Fibroblast of lung (primary cell): ENCODE data around the gene HGFAC. TPM values are rescaled to one million over a fixed set of nuclear protein-coding genes. Genes with fewer than 3 reads are reported as not detected.

Experiments used
- DNase-seq, 2 donors: peaks; one replicate each; pipeline versions ENCODE4 v3.0.0 to v3.0.0-alpha.2; 2010; ENCODE audit warnings: low read depth in 2 of 2
- H2AFZ ChIP-seq: 2 replicates; pipeline ENCODE4 v1.5.1; 2012; ENCODE audit warnings: low read length, control low read depth, inconsistent platforms
- H3K27ac ChIP-seq: 2 replicates; pipeline ENCODE4 v1.5.1; 2011; ENCODE audit warnings: low read length, control low read depth; ENCODE audit not compliant: insufficient read depth
- H3K27me3 ChIP-seq: 2 replicates; pipeline ENCODE4 v1.5.1; 2011; ENCODE audit warnings: mild to moderate bottlenecking, low read length; ENCODE audit not compliant: control insufficient read depth, insufficient read depth
- H3K36me3 ChIP-seq: 2 replicates; pipeline ENCODE4 v1.5.1; 2011; ENCODE audit warnings: low read length; ENCODE audit not compliant: control insufficient read depth, insufficient read depth
- H3K4me1 ChIP-seq: 2 replicates; pipeline ENCODE4 v1.5.1; 2011; ENCODE audit warnings: low read length; ENCODE audit not compliant: control insufficient read depth, insufficient read depth; ENCODE audit errors: extremely low read depth
- H3K4me2 ChIP-seq: 2 replicates; pipeline ENCODE4 v1.5.1; 2011; ENCODE audit warnings: low read length, control low read depth; ENCODE audit not compliant: insufficient read depth; ENCODE audit errors: extremely low read depth
- H3K4me3 ChIP-seq, 4 experiments: fragments of 200-600 bp in 1 of 4; sonication (generic) in 1 of 4; replicated peaks in 1 of 4; 2 replicates each; pipeline ENCODE4 v1.5.1; 2011 to 2016; ENCODE audit warnings: low read length in 4 of 4, low read depth in 3 of 4, mild to moderate bottlenecking in 3 of 4, control low read depth in 2 of 4, inconsistent platforms in 1 of 4, mixed read lengths in 1 of 4; ENCODE audit not compliant: insufficient read depth in 1 of 4; ENCODE audit errors: control extremely low read depth in 1 of 4
- H3K79me2 ChIP-seq: 2 replicates; pipeline ENCODE4 v1.5.1; 2012; ENCODE audit warnings: mild to moderate bottlenecking, low read length, inconsistent platforms; ENCODE audit not compliant: control insufficient read depth, insufficient read depth
- H3K9ac ChIP-seq: 2 replicates; pipeline ENCODE4 v1.5.1; 2011; ENCODE audit warnings: mild to moderate bottlenecking, low read length, control low read depth; ENCODE audit not compliant: insufficient read depth
- H3K9me3 ChIP-seq: 2 replicates; pipeline ENCODE4 v1.5.1; 2012; ENCODE audit warnings: low read depth, low read length; ENCODE audit not compliant: control insufficient read depth, insufficient read depth
- H4K20me1 ChIP-seq: 2 replicates; pipeline ENCODE4 v1.5.1; 2011; ENCODE audit warnings: low read length; ENCODE audit not compliant: control insufficient read depth, insufficient read depth; ENCODE audit errors: extremely low read depth
- EZH2 ChIP-seq: IDR thresholded peaks from 2 replicates; pipeline ENCODE4 v1.5.1; 2012; ENCODE audit warnings: low read length, control low read depth, mild to moderate bottlenecking; ENCODE audit errors: missing control alignments
- polyA plus RNA-seq, 2 donors: library from polyadenylated mRNA; depleted of rRNA in 1 of 2; stranded (reverse) in 1 of 2; unstranded in 1 of 2; fragments of >200 nt; gene quantifications; 2 replicates each; pipeline ENCODE4 v1.2.1, GENCODE V29; 2011 to 2012; ENCODE audit warnings: missing spikeins in 1 of 2
- total RNA-seq: library from RNA; depleted of rRNA; stranded (reverse); fragments of >200 nt; gene quantifications from 2 replicates; pipeline ENCODE4 v1.2.1, GENCODE V29; 2014
- TF ChIP-seq, protein P1 (sequence below), 2 donors: IDR thresholded peaks in 1 of 2; conservative IDR thresholded peaks in 1 of 2; 1 replicate in 1 of 2; 2 replicates in 1 of 2; pipeline ENCODE4 v1.5.1; 2011 to 2012; ENCODE audit warnings: low read length in 2 of 2, control low read depth in 1 of 2, inconsistent platforms in 1 of 2, low read depth in 1 of 2, mild to moderate bottlenecking in 1 of 2

HGFAC gene
- total and polyA plus RNA-seq, 2 donors (not counting 1 experiment from before 2014, with no cell fraction given): 0.33 TPM; not detected in 1

DNA sequence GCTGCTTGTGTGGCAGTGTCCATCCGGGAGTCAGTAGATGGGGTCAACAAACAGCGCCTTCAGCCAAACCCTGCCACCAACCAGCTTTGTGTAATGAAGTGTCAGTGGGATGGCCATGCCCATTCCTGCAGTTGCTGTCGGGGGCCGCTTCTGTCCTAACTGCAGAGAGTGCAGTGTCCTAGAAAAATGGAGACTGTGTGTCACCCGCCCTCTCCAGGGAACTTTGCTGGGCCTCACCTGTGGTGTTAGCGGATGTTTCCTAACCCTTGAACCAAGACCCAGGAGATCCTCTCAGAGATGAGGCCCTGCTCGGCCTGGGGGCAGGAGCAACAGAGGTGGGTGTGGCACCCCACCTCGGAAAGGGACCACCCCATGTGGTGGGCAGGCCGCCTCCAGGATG is 35.3 kb upstream of the HGFAC start:
- no peaks in the 10 kb centered on the region for H4K20me1 ChIP-seq
- no peak overlapping the region for H2AFZ ChIP-seq
- TF ChIP-seq, protein P1, sequence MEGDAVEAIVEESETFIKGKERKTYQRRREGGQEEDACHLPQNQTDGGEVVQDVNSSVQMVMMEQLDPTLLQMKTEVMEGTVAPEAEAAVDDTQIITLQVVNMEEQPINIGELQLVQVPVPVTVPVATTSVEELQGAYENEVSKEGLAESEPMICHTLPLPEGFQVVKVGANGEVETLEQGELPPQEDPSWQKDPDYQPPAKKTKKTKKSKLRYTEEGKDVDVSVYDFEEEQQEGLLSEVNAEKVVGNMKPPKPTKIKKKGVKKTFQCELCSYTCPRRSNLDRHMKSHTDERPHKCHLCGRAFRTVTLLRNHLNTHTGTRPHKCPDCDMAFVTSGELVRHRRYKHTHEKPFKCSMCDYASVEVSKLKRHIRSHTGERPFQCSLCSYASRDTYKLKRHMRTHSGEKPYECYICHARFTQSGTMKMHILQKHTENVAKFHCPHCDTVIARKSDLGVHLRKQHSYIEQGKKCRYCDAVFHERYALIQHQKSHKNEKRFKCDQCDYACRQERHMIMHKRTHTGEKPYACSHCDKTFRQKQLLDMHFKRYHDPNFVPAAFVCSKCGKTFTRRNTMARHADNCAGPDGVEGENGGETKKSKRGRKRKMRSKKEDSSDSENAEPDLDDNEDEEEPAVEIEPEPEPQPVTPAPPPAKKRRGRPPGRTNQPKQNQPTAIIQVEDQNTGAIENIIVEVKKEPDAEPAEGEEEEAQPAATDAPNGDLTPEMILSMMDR (conservative IDR thresholded peaks at IDR 0.05 in 1 of 2, IDR thresholded peaks at IDR 0.05 in 1 of 2; ENCODE audit: low read depth in 1 of 2, low read length in 2 of 2): no peak
- TF ChIP-seq EZH2: no peak
- no peak overlapping the region for H3K27ac ChIP-seq
- no peak overlapping the region for H3K4me2 ChIP-seq
- no peak for DNase-seq
- no peaks in the 10 kb centered on the region for H3K36me3 ChIP-seq
- no peaks in the 10 kb centered on the region for H3K79me2 ChIP-seq
- peaks cover 5% of the 10 kb centered on the region for H3K4me1 ChIP-seq
- H3K9ac ChIP-seq: no peak overlapping the region
- H3K27me3 ChIP-seq: no peaks in the 10 kb centered on the region
- no peak overlapping the region for H3K4me3 ChIP-seq
- no peaks in the 10 kb centered on the region for H3K9me3 ChIP-seq

DNA sequence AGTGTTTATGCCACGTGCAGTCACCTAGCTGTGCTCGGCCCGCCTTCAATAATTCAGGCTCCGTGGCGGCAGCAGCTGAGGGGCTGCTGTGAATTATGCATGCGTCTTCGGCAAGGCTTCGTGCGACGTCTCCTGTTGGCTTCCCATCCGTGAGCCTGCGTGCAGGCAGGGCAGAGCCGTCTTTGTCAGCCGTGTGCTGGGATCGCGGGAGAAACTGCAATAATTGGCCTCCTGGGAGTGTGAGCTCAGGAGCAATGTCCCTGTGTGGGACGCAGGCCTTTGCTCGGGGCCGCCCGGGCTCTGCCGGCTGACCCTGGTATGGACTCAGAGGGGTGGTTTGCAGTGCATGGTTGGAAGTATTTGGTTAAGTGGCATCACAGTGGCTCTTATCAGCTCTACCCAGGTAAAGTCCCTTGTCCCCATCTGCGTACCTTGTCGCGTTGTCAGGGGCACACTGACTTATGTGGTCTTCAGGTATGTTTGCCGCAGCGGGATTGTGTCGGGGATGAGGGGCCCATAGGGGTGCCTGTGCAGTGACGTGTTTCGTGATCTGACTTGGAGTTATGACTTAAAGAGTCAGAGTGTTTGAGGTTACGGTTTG is 34.5 kb upstream of the HGFAC start:
- no peaks in the 10 kb centered on the region for H4K20me1 ChIP-seq
- no peak overlapping the region for H3K27ac ChIP-seq
- no peak overlapping the region for H3K9ac ChIP-seq
- H3K36me3 ChIP-seq: no peaks in the 10 kb centered on the region
- H3K79me2 ChIP-seq: no peaks in the 10 kb centered on the region
- no peak overlapping the region for H3K4me3 ChIP-seq
- H3K4me2 ChIP-seq: no peak overlapping the region
- TF ChIP-seq, protein P1 (conservative IDR thresholded peaks at IDR 0.05 in 1 of 2, IDR thresholded peaks at IDR 0.05 in 1 of 2; ENCODE audit: low read depth in 1 of 2, low read length in 2 of 2): no peak
- TF ChIP-seq EZH2: no peak
- no peak for DNase-seq
- H3K9me3 ChIP-seq: no peaks in the 10 kb centered on the region
- H3K4me1 ChIP-seq: peaks cover 5% of the 10 kb centered on the region
- H3K27me3 ChIP-seq: no peaks in the 10 kb centered on the region
- no peak overlapping the region for H2AFZ ChIP-seq

DNA sequence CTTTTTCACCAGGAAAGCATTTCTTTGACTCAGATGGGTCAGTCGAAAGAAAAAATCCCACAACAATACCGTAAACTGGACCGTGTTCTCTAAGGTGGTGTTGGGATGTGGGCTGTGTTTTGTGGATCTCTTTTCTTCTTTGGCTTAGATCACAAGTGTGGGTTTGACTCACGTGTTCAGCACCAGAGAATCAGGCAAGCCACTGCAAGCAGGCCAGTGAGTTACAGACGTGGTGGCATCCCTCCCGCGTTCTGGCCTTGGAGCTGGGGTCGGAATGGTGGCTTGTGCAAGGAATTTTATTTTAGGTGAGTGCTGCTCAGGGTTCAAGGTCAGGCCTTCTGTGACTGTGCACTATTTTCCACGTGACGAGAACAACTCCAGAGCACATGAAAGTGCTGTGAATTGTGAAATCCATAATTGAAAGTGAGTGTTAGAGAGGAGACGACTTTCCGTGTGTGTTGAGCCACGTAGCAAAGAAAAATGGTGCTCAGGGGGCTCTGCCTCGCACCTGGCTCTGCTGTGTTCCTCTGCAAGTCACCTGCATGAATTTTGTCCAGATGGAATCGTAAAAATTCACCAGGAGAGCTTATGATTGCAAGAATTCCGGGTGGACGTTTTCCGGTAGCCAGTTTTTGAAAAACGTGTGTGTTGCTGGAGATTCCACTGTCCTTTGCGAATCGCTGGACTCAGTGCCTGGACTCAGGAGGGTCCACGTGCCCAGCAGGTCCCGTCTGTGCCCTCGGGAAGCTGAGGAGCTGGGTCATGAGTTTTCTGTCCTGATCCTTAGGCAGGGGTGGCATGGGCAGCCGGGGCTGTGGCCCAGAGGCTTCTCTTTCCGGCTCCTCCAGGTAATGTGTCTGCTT is 33.6 kb upstream of the HGFAC start:
- Histone ChIP-seq H3K4me2 (no peak overlapping the region), H2AFZ (no peak overlapping the region), H3K9ac (no peak overlapping the region), H3K79me2 (no peaks in the 10 kb centered on the region), H3K4me3 (no peak overlapping the region), H4K20me1 (no peaks in the 10 kb centered on the region), H3K9me3 (no peaks in the 10 kb centered on the region), H3K27me3 (no peaks in the 10 kb centered on the region), H3K27ac (no peak overlapping the region), H3K4me1 (peaks cover under 1% of the 10 kb centered on the region), H3K36me3 (no peaks in the 10 kb centered on the region)
- DNase-seq: no peak
- TF ChIP-seq, protein P1 (conservative IDR thresholded peaks at IDR 0.05 in 1 of 2, IDR thresholded peaks at IDR 0.05 in 1 of 2; ENCODE audit: low read depth in 1 of 2, low read length in 2 of 2): no peak
- no peak for TF ChIP-seq EZH2
